Endodermal cell (in vitro differentiated cells): ENCODE measurements around the gene CDH23. TPM values are rescaled to one million over a fixed set of nuclear protein-coding genes. Genes with fewer than 3 reads are reported as not detected.

Experiments used
- DNase-seq: peaks from one replicate; pipeline ENCODE4 v3.0.0-alpha.2; 2017
- H3K27ac ChIP-seq: 2 replicates; pipeline ENCODE4 v1.5.1; 2013; ENCODE audit warnings: mild to moderate bottlenecking, low read depth, low read length, moderate library complexity
- H3K27me3 ChIP-seq: 2 replicates; pipeline ENCODE4 v1.6.1; 2013; ENCODE audit warnings: mild to moderate bottlenecking, low read length, moderate library complexity; ENCODE audit not compliant: insufficient read depth, control insufficient read depth, poor library complexity, severe bottlenecking
- H3K36me3 ChIP-seq: 2 replicates; pipeline ENCODE4 v1.7.0; 2013; ENCODE audit warnings: mild to moderate bottlenecking, low read length, moderate library complexity; ENCODE audit not compliant: control insufficient read depth, insufficient read depth
- H3K4me1 ChIP-seq: one replicate; pipeline ENCODE4 v1.7.0; 2013; ENCODE audit warnings: low read length; ENCODE audit not compliant: control insufficient read depth, insufficient read depth
- H3K4me3 ChIP-seq: 2 replicates; pipeline ENCODE4 v1.5.1; 2013; ENCODE audit warnings: mild to moderate bottlenecking, low read length, moderate library complexity
- H3K9ac ChIP-seq: 2 replicates; pipeline ENCODE4 v1.6.1; 2013; ENCODE audit warnings: mild to moderate bottlenecking, low read length, moderate library complexity; ENCODE audit not compliant: poor library complexity, severe bottlenecking; ENCODE audit errors: extremely low read depth
- H3K9me3 ChIP-seq: 2 replicates; pipeline ENCODE4 v1.6.1; 2013; ENCODE audit warnings: mild to moderate bottlenecking, low read length, moderate library complexity; ENCODE audit not compliant: control insufficient read depth
- H3K27ac Mint-ChIP-seq: 2 replicates; pipeline ENCODE4 v1.8.0; 2020; ENCODE audit warnings: mixed read lengths
- H3K27me3 Mint-ChIP-seq: 2 replicates; pipeline ENCODE4 v1.8.0; 2021; ENCODE audit warnings: mild to moderate bottlenecking, mixed read lengths; ENCODE audit not compliant: insufficient read depth
- H3K36me3 Mint-ChIP-seq: 2 replicates; pipeline ENCODE4 v1.8.0; 2020; ENCODE audit warnings: low read depth, mixed read lengths
- H3K4me1 Mint-ChIP-seq: 2 replicates; pipeline ENCODE4 v1.8.0; 2020; ENCODE audit warnings: mixed read lengths
- H3K4me3 Mint-ChIP-seq: 2 replicates; pipeline ENCODE4 v1.8.0; 2020; ENCODE audit warnings: mild to moderate bottlenecking, moderate library complexity, mixed read lengths
- H3K9me3 Mint-ChIP-seq: 2 replicates; pipeline ENCODE4 v1.8.0; 2020; ENCODE audit warnings: mild to moderate bottlenecking, mixed read lengths
- CTCF ChIP-seq: fragments of 200-600 bp; sonication (generic); conservative IDR thresholded peaks from 2 replicates; pipeline ENCODE4 v1.5.0; 2021; ENCODE audit warnings: antibody characterized with exemption, mild to moderate bottlenecking
- WGBS, 2 experiments: methylation state at CpG; one replicate each; pipeline versions ENCODE4 v1.1.5 to v1.1.7; 2013; ENCODE audit warnings: missing lambda C conversion rate in 2 of 2, mixed read lengths in 1 of 2; ENCODE audit not compliant: insufficient coverage in 1 of 2, insufficient read length in 1 of 2; 5-methylcytosine and 5-hydroxymethylcytosine counted together
- total RNA-seq, 2 donors: library from RNA; stranded (reverse); fragmentation: NEBNext Ultra II Directional in 1 of 2; extraction: Animal tissue kit (Norgen Biotek cat#: 25700) in 1 of 2; gene quantifications; 2 replicates in 1 of 2; 3 replicates in 1 of 2; pipeline ENCODE4 v1.2.1, GENCODE V29; 2021

CDH23 gene
- total RNA-seq, 2 donors from 2014 or later = 2.1 to 4.2 TPM

- no peaks in the 10 kb centered on the region for H3K9me3 Mint-ChIP-seq
- Histone ChIP-seq H3K4me1 (peaks cover 7% of the 10 kb centered on the region), H3K4me3 (no peak overlapping the region), H3K9ac (no peak overlapping the region), H3K9me3 (peaks cover 4% of the 10 kb centered on the region), H3K27ac (no peak overlapping the region), H3K36me3 (no peaks in the 10 kb centered on the region), H3K27me3 (no peaks in the 10 kb centered on the region)
- H3K27ac Mint-ChIP-seq = no peak overlapping the region
- peaks cover 6% of the 10 kb centered on the region for H3K27me3 Mint-ChIP-seq
- no peaks in the 10 kb centered on the region for H3K36me3 Mint-ChIP-seq
- no peak for DNase-seq
- WGBS, 2 experiments = 77 to 87% methylated on average over 3 to 5 of the region's 5 CpGs
- H3K4me1 Mint-ChIP-seq = peaks cover 18% of the 10 kb centered on the region
- no peak overlapping the region for H3K4me3 Mint-ChIP-seq
- TF ChIP-seq CTCF = no peak
Measured at GRCh38 chr10:71504570-71504969, 107.8 kb downstream of the CDH23 start.

- H3K4me3 Mint-ChIP-seq = no peak overlapping the region
- 95 to 100% methylated on average over 3 of the region's 3 CpGs for WGBS, 2 experiments
- H3K4me1 Mint-ChIP-seq = peaks cover 18% of the 10 kb centered on the region
- H3K36me3 ChIP-seq = no peaks in the 10 kb centered on the region
- no peak overlapping the region for H3K4me3 ChIP-seq
- peaks cover 7% of the 10 kb centered on the region for H3K4me1 ChIP-seq
- no peaks in the 10 kb centered on the region for H3K27me3 Mint-ChIP-seq
- H3K9me3 ChIP-seq = peaks cover 7% of the 10 kb centered on the region
- no peaks in the 10 kb centered on the region for H3K36me3 Mint-ChIP-seq
- H3K27ac Mint-ChIP-seq = no peak overlapping the region
- no peak for DNase-seq
- no peak overlapping the region for H3K27ac ChIP-seq
- no peak for TF ChIP-seq CTCF
- no peaks in the 10 kb centered on the region for H3K27me3 ChIP-seq
- H3K9ac ChIP-seq = no peak overlapping the region
- no peaks in the 10 kb centered on the region for H3K9me3 Mint-ChIP-seq
Measured at GRCh38 chr10:71505862-71506261, 109.1 kb downstream of the CDH23 start.

- Histone ChIP-seq H3K9me3 (peaks cover 7% of the 10 kb centered on the region), H3K36me3 (no peaks in the 10 kb centered on the region), H3K4me3 (no peak overlapping the region), H3K27ac (no peak overlapping the region), H3K4me1 (no peaks in the 10 kb centered on the region), H3K9ac (no peak overlapping the region), H3K27me3 (no peaks in the 10 kb centered on the region)
- Mint-ChIP-seq H3K4me1 (no peaks in the 10 kb centered on the region), H3K27ac (no peak overlapping the region), H3K36me3 (no peaks in the 10 kb centered on the region), H3K27me3 (no peaks in the 10 kb centered on the region), H3K4me3 (no peak overlapping the region), H3K9me3 (no peaks in the 10 kb centered on the region)
- 46 to 50% methylated on average over 2 of the region's 2 CpGs for WGBS, 2 experiments
- no peak for DNase-seq
- no peak for TF ChIP-seq CTCF
Measured at GRCh38 chr10:71509444-71509843, 112.7 kb downstream of the CDH23 start.
